Neuronal stem cell (in vitro differentiated cells): Measurements from ENCODE around the gene ZNF407.
A peak's percentile ranks its signal among the peaks of the same experiment; 100 is the strongest.

Experiments used
- DNase-seq: peaks from one replicate; pipeline ENCODE4 v3.0.0-alpha.2; 2013; ENCODE audit warnings: low spot score
- H2AFZ ChIP-seq: one replicate; pipeline ENCODE4 v1.6.1; 2013; ENCODE audit warnings: mild to moderate bottlenecking, low read length, inconsistent platforms
- H2AK5ac ChIP-seq: 2 replicates; pipeline ENCODE4 v1.6.1; 2013; ENCODE audit warnings: low read depth, mild to moderate bottlenecking, inconsistent platforms, low read length, moderate library complexity, mixed read lengths
- H2BK120ac ChIP-seq: 2 replicates; pipeline ENCODE4 v1.6.1; 2013; ENCODE audit warnings: low read depth, mild to moderate bottlenecking, inconsistent platforms, low read length, moderate library complexity, mixed read lengths
- H2BK12ac ChIP-seq: one replicate; pipeline ENCODE4 v1.6.1; 2013; ENCODE audit warnings: low read length, inconsistent platforms
- H2BK15ac ChIP-seq: 2 replicates; pipeline ENCODE4 v1.6.1; 2013; ENCODE audit warnings: mild to moderate bottlenecking, low read length, inconsistent platforms, mixed read lengths
- H2BK5ac ChIP-seq: one replicate; pipeline ENCODE4 v1.6.1; 2013; ENCODE audit warnings: inconsistent platforms, mild to moderate bottlenecking, low read length, moderate library complexity
- H3K14ac ChIP-seq: one replicate; pipeline ENCODE4 v1.6.1; 2013; ENCODE audit warnings: low read length, inconsistent platforms
- H3K18ac ChIP-seq: 2 replicates; pipeline ENCODE4 v1.6.1; 2013; ENCODE audit warnings: low read length, inconsistent platforms
- H3K23ac ChIP-seq: 2 replicates; pipeline ENCODE4 v1.6.1; 2013; ENCODE audit warnings: low read depth, mild to moderate bottlenecking, mixed read lengths, low read length, inconsistent platforms; ENCODE audit not compliant: poor library complexity
- H3K27ac ChIP-seq: replicated peaks from 3 replicates; pipeline ENCODE4 v1.5.1; 2013; ENCODE audit warnings: low read length, inconsistent platforms
- H3K27me3 ChIP-seq, 3 experiments: 2 replicates each; pipeline ENCODE4 v1.6.1; 2013; ENCODE audit warnings: low read length in 3 of 3, mild to moderate bottlenecking in 2 of 3, inconsistent platforms in 1 of 3, low read depth in 1 of 3, mixed read lengths in 1 of 3, moderate library complexity in 1 of 3; ENCODE audit not compliant: control insufficient read depth in 3 of 3, insufficient read depth in 3 of 3
- H3K36me3 ChIP-seq, 2 donors: replicated peaks in 1 of 2; 2 replicates each; pipeline ENCODE4 v1.6.1; 2013; ENCODE audit warnings: low read length in 2 of 2; ENCODE audit not compliant: control insufficient read depth in 2 of 2, insufficient read depth in 2 of 2
- H3K4ac ChIP-seq: 2 replicates; pipeline ENCODE4 v1.6.1; 2013; ENCODE audit warnings: inconsistent platforms, mild to moderate bottlenecking, low read length, moderate library complexity
- H3K4me1 ChIP-seq, 2 donors: 1 replicate in 1 of 2; 2 replicates in 1 of 2; pipeline ENCODE4 v1.6.1; 2013; ENCODE audit warnings: low read length in 2 of 2, low read depth in 1 of 2; ENCODE audit not compliant: control insufficient read depth in 2 of 2, insufficient read depth in 1 of 2
- H3K4me2 ChIP-seq: one replicate; pipeline ENCODE4 v1.6.1; 2013; ENCODE audit warnings: mild to moderate bottlenecking, low read length, inconsistent platforms; ENCODE audit not compliant: insufficient read depth, poor library complexity, severe bottlenecking
- H3K4me3 ChIP-seq, 2 donors: 2 replicates each; pipeline ENCODE4 v1.5.1; 2013; ENCODE audit warnings: low read length in 2 of 2, mild to moderate bottlenecking in 2 of 2, inconsistent platforms in 1 of 2, moderate library complexity in 1 of 2
- H3K79me1 ChIP-seq: one replicate; pipeline ENCODE4 v1.6.1; 2013; ENCODE audit warnings: low read depth, mild to moderate bottlenecking, inconsistent platforms, low read length, moderate library complexity
- H3K9ac ChIP-seq: one replicate; pipeline ENCODE4 v1.6.1; 2013; ENCODE audit warnings: mild to moderate bottlenecking, low read depth, low read length, inconsistent platforms; ENCODE audit not compliant: poor library complexity
- H3K9me3 ChIP-seq, 2 donors: replicated peaks in 1 of 2; 2 replicates each; pipeline versions ENCODE3 to v1.6.1; 2013; ENCODE audit warnings: low read length in 2 of 2, mild to moderate bottlenecking in 2 of 2, inconsistent platforms in 1 of 2, low read depth in 1 of 2, mixed read lengths in 1 of 2, moderate library complexity in 1 of 2; ENCODE audit not compliant: control insufficient read depth in 2 of 2, insufficient read depth in 1 of 2
- H4K8ac ChIP-seq: one replicate; pipeline ENCODE4 v1.6.1; 2013; ENCODE audit warnings: low read depth, mild to moderate bottlenecking, inconsistent platforms, low read length, moderate library complexity
- H4K91ac ChIP-seq: one replicate; pipeline ENCODE4 v1.6.1; 2013; ENCODE audit warnings: low read length, low read depth, mild to moderate bottlenecking, inconsistent platforms; ENCODE audit not compliant: poor library complexity
- WGBS, 2 donors: extraction: QIAGEN DNeasy Blood & Tissue Kit; methylation state at CpG; one replicate each; pipeline ENCODE4 v1.1.7; 2013; ENCODE audit warnings: missing lambda C conversion rate in 2 of 2, mixed read lengths in 1 of 2; ENCODE audit not compliant: insufficient read length in 2 of 2, insufficient replicate concordance in 1 of 2; ENCODE audit errors: extremely low coverage in 2 of 2; 5-methylcytosine and 5-hydroxymethylcytosine counted together

The ZNF407 gene

DNA sequence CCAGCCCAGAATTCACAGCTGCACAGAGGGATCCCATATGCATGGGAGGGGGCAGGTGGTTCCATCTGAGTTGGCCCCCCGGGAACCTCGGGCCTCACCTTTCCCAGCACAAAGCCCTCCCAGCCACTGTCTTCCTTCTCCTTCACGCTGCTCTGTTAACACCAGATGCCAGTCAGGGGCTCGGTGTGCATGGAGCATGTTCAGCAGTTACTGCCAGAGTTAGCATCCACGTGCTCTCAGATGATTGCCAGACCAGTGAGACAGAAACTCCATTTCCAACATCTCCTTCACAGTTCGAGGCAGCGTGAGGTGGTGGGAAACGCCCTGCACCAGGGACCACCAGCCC lies 510.2 kb downstream of the ZNF407 start:
- no peak for DNase-seq
- Histone ChIP-seq H3K4me2 (no peak overlapping the region), H3K4me3 (no peak overlapping the region), H3K27ac (no peak overlapping the region), H4K8ac (no peak overlapping the region), H2AFZ (no peak overlapping the region), H2BK15ac (no peak overlapping the region), H3K23ac (peak overlapping the region; percentile 27), H3K4me1 (no peaks in the 10 kb centered on the region), H2AK5ac (no peak overlapping the region), H3K9ac (peak overlapping the region; percentile 31), H3K14ac (no peak overlapping the region), H3K27me3 (no peaks in the 10 kb centered on the region), H4K91ac (no peak overlapping the region), H2BK12ac (no peak overlapping the region), H3K79me1 (no peaks in the 10 kb centered on the region), H2BK120ac (no peak overlapping the region), H3K18ac (peak overlapping the region; percentile 33), H3K36me3 (no peaks in the 10 kb centered on the region), H3K4ac (no peak overlapping the region), H3K9me3 (no peaks in the 10 kb centered on the region), H2BK5ac (no peak overlapping the region)
- no CpG with 5 or more reads among the region's 8 CpGs for WGBS, 2 donors

DNA sequence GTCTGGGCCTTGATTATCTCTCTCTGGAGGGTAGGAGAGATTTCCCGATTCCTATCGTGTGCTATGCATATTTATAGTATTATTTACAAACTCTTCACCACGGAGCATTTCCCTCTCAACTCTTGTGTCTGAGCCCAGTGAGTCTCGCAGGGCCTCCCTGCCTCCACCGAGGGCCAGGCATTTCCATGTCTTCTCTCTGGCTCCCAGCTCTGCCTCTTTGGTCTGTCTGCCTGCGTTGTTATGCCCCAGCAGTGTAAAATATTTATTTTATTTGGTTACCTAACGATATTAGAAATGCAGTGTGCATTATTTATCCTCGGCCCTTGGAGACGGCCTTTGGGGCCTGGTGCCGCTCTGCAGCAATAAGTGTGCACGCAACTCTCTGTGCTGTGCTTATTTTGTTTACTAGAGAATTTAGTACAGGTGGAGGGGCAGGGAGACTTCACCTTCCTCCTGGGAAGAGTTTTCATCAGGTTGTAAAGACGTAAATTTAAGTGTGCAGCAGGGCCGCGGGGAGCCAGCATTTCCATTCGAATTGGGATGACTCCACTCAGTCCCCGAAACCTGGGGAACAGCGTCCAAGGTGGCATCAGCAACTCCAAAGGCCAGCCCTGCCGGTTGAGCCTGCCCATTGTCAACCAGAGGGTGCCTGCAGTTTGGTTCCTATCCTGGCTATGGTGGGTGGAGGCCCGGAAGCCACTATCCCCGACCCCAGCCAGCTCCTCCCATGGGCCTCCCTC lies 511.1 kb downstream of the ZNF407 start:
- Histone ChIP-seq H4K91ac (no peak overlapping the region), H3K18ac (no peak overlapping the region), H2AK5ac (no peak overlapping the region), H2BK15ac (no peak overlapping the region), H3K9ac (no peak overlapping the region), H3K14ac (no peak overlapping the region), H4K8ac (no peak overlapping the region), H2AFZ (no peak overlapping the region), H3K4me2 (no peak overlapping the region), H3K4me1 (no peaks in the 10 kb centered on the region), H2BK120ac (no peak overlapping the region), H3K23ac (no peak overlapping the region), H2BK5ac (no peak overlapping the region), H2BK12ac (no peak overlapping the region), H3K4me3 (no peak overlapping the region), H3K27ac (no peak overlapping the region), H3K27me3 (no peaks in the 10 kb centered on the region), H3K36me3 (no peaks in the 10 kb centered on the region), H3K9me3 (no peaks in the 10 kb centered on the region), H3K4ac (no peak overlapping the region), H3K79me1 (no peaks in the 10 kb centered on the region)
- WGBS, 2 donors: no CpG with 5 or more reads among the region's 20 CpGs
- DNase-seq: no peak

- Histone ChIP-seq H3K4me2 (no peak overlapping the region), H2BK12ac (no peak overlapping the region), H3K9ac (no peak overlapping the region), H2BK120ac (no peak overlapping the region), H3K27ac (no peak overlapping the region), H3K23ac (no peak overlapping the region), H3K14ac (no peak overlapping the region), H3K4me1 (no peaks in the 10 kb centered on the region), H3K9me3 (no peaks in the 10 kb centered on the region), H2BK15ac (no peak overlapping the region), H3K4ac (no peak overlapping the region), H3K18ac (no peak overlapping the region), H3K4me3 (no peak overlapping the region), H2AFZ (no peak overlapping the region), H4K91ac (no peak overlapping the region), H3K79me1 (no peaks in the 10 kb centered on the region), H4K8ac (no peak overlapping the region), H2AK5ac (no peak overlapping the region), H3K27me3 (no peaks in the 10 kb centered on the region), H2BK5ac (peak overlapping the region; percentile 26), H3K36me3 (no peaks in the 10 kb centered on the region)
- no CpG with 5 or more reads among the region's 7 CpGs for WGBS, 2 donors
- DNase-seq: no peak
Measured at GRCh38 chr18:75109319-75109691, 511.6 kb downstream of the ZNF407 start.

- H3K4me1 ChIP-seq: no peaks in the 10 kb centered on the region
- H3K27ac ChIP-seq: no peak overlapping the region
- no peak overlapping the region for H2AFZ ChIP-seq
Measured at GRCh38 chr18:75109819-75110218, 512.1 kb downstream of the ZNF407 start.

More at GRCh38 chr18:75109819-75110218, 512.1 kb downstream of the ZNF407 start:
- Histone ChIP-seq H3K4ac (peak overlapping the region; percentile 42), H2BK12ac (no peak overlapping the region), H3K23ac (no peak overlapping the region), H3K79me1 (no peaks in the 10 kb centered on the region), H3K14ac (peak overlapping the region; percentile 60), H2AK5ac (no peak overlapping the region), H3K27me3 (no peaks in the 10 kb centered on the region), H3K4me2 (no peak overlapping the region), H4K8ac (no peak overlapping the region), H3K18ac (no peak overlapping the region), H3K9me3 (no peaks in the 10 kb centered on the region), H3K4me3 (no peak overlapping the region), H4K91ac (no peak overlapping the region), H2BK120ac (no peak overlapping the region), H3K9ac (no peak overlapping the region), H2BK5ac (peak overlapping the region; percentile 26), H2BK15ac (no peak overlapping the region), H3K36me3 (no peaks in the 10 kb centered on the region)
- no peak for DNase-seq
- no CpG with 5 or more reads among the region's 10 CpGs for WGBS, 2 donors
